Measurements from ENCODE around the gene RANBP3.

Gene RANBP3

DNA sequence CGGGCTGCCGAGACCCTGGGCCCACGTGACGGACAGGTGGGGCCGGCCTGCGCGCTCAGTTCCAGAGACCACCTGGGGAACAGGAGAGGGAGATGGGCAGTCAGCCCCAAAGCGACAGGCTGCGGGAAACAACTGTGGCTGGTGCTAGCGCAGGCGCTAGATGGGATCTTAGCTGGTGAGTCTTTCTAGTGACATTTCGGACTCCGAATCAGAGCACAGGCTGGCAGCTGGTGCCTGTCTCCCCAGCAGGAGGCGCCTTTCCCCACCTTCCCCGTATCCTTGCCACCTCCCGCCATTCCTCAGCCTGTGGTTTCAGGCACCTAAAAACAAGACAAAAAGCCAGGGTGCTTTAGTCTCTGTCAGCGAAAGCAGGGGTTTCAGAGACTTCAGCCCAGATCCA lies 19.4 kb upstream of the RANBP3 start:
- no peak for TF ChIP-seq TEAD4 (IDR thresholded peaks at IDR 0.05)
- 0 out of 2 replicates have a peak, but pooled peaks have one; percentile 26 for TF ChIP-seq RAD21 (IDR thresholded peaks at IDR 0.05; ENCODE audit: low read depth)

DNA sequence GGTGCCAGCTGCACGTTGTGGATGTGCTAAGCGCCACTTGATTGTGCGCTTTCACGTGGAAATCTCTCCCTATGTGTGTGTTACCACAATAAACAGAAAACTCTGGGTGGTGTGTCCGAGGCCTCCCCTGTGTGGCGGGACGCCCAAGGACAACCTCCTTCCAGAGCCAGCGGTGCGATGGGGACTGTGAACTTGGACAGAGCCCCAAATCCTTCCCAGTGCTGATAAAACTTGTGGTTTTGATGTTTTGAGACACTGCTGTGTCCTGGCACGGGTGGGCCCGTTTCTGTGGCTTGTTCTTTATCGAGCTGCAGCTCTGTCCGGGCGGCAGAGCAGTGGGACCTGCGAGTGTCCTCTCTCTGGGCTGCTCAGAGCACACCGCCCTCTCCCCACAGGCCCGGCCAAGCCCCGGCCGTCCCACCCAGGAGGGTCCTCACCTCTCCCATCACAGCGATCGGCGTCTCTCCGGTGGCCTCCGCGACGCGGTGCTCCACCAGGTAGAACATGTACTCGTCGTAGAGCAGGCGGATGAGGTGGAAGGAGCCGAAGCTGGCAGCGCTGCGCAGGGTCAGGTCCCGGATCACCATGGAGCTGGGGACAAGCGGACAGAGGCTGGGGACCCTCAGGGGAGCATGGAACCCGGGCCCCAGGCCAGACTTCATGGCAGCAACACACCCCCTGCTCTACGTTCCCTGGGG lies 18.8 kb upstream of the RANBP3 start:
- TF ChIP-seq EGR1 (IDR thresholded peaks at IDR 0.05): no peak
- TF ChIP-seq, protein P1, sequence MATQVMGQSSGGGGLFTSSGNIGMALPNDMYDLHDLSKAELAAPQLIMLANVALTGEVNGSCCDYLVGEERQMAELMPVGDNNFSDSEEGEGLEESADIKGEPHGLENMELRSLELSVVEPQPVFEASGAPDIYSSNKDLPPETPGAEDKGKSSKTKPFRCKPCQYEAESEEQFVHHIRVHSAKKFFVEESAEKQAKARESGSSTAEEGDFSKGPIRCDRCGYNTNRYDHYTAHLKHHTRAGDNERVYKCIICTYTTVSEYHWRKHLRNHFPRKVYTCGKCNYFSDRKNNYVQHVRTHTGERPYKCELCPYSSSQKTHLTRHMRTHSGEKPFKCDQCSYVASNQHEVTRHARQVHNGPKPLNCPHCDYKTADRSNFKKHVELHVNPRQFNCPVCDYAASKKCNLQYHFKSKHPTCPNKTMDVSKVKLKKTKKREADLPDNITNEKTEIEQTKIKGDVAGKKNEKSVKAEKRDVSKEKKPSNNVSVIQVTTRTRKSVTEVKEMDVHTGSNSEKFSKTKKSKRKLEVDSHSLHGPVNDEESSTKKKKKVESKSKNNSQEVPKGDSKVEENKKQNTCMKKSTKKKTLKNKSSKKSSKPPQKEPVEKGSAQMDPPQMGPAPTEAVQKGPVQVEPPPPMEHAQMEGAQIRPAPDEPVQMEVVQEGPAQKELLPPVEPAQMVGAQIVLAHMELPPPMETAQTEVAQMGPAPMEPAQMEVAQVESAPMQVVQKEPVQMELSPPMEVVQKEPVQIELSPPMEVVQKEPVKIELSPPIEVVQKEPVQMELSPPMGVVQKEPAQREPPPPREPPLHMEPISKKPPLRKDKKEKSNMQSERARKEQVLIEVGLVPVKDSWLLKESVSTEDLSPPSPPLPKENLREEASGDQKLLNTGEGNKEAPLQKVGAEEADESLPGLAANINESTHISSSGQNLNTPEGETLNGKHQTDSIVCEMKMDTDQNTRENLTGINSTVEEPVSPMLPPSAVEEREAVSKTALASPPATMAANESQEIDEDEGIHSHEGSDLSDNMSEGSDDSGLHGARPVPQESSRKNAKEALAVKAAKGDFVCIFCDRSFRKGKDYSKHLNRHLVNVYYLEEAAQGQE (IDR thresholded peaks at IDR 0.05; ENCODE audit: low read depth): no peak
- TF ChIP-seq RAD21 (IDR thresholded peaks at IDR 0.05; ENCODE audit: low read depth): no peak
- TF ChIP-seq CREB1 (IDR thresholded peaks at IDR 0.05; ENCODE audit: low read depth): no peak
- TF ChIP-seq EP300 (IDR thresholded peaks at IDR 0.05; ENCODE audit: borderline replicate concordance): no peak
- no peak for TF ChIP-seq TCF12 (IDR thresholded peaks at IDR 0.05; ENCODE audit: low read depth)
- no peak for TF ChIP-seq TEAD4 (IDR thresholded peaks at IDR 0.05)
- no peak for TF ChIP-seq TAF1 (IDR thresholded peaks at IDR 0.05; ENCODE audit: low read depth)
- TF ChIP-seq ZBTB7A (IDR thresholded peaks at IDR 0.05; ENCODE audit: low read depth): no peak
- TF ChIP-seq, protein P2, sequence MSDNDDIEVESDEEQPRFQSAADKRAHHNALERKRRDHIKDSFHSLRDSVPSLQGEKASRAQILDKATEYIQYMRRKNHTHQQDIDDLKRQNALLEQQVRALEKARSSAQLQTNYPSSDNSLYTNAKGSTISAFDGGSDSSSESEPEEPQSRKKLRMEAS (IDR thresholded peaks at IDR 0.05): no peak
- TF ChIP-seq, protein P3, sequence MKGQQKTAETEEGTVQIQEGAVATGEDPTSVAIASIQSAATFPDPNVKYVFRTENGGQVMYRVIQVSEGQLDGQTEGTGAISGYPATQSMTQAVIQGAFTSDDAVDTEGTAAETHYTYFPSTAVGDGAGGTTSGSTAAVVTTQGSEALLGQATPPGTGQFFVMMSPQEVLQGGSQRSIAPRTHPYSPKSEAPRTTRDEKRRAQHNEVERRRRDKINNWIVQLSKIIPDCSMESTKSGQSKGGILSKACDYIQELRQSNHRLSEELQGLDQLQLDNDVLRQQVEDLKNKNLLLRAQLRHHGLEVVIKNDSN (IDR thresholded peaks at IDR 0.05): no peak
- no peak for TF ChIP-seq YY1 (IDR thresholded peaks at IDR 0.05; ENCODE audit: low read depth)
- no peak for TF ChIP-seq FOXM1 (IDR thresholded peaks at IDR 0.05; ENCODE audit: borderline replicate concordance, low read depth)
- TF ChIP-seq CEBPB (IDR thresholded peaks at IDR 0.05): no peak
- TF ChIP-seq NFIC (IDR thresholded peaks at IDR 0.05): no peak

DNA sequence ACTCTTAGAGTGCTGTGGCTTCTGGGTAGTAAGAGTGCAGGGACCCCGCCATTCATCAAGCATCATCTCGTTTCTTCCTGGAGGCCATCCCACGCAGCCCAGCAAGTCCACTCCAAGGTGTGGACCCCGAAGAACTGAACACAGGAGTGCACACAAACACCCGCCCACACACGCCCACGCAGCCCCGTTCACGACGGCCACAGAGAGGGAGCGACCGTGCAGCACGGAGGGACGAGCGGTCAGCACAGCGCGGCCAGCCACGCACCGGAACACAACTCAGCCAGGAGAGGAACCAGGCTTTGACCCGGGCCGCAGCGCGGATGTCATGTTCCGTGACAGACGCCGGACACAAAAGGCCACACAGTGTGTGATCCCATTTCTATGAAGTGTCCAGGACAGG lies 18.2 kb upstream of the RANBP3 start:
- TF ChIP-seq EGR1 (IDR thresholded peaks at IDR 0.05) (0 out of 2 replicates have a peak, but pooled peaks have one; percentile 24), CREB1 (IDR thresholded peaks at IDR 0.05; ENCODE audit: low read depth) (no peak)
- TF ChIP-seq, protein P1 (IDR thresholded peaks at IDR 0.05; ENCODE audit: low read depth): no peak

DNA sequence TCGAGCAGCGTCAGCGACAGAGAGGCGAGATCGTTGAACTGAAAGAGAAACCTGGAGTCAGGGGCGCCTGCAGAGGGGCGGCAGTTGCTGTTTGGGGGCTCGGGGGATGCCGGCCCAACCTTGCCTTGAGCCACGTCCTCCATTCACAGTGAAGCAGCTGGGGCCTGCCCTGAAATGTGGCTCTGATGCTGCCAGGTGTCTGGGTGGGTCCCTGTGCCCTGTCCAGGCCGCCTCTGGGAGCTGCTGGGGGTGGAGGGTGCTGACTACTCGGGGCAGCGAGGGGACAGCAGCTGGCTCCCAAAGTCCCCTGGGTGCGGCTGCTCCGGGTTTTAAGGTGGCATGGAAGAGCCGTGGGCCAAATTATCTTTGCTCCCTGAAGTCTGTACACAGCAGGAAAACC lies 17.7 kb upstream of the RANBP3 start:
- TF ChIP-seq TEAD4 (IDR thresholded peaks at IDR 0.05) (no peak), YY1 (IDR thresholded peaks at IDR 0.05; ENCODE audit: low read depth) (no peak), CREB1 (IDR thresholded peaks at IDR 0.05; ENCODE audit: low read depth) (no peak), EGR1 (IDR thresholded peaks at IDR 0.05) (no peak), NFIC (IDR thresholded peaks at IDR 0.05) (no peak), TAF1 (IDR thresholded peaks at IDR 0.05; ENCODE audit: low read depth) (no peak), RAD21 (IDR thresholded peaks at IDR 0.05; ENCODE audit: low read depth) (no peak), TCF12 (IDR thresholded peaks at IDR 0.05; ENCODE audit: low read depth) (no peak), EP300 (IDR thresholded peaks at IDR 0.05; ENCODE audit: borderline replicate concordance) (no peak), FOXM1 (IDR thresholded peaks at IDR 0.05; ENCODE audit: borderline replicate concordance, low read depth) (no peak)
- TF ChIP-seq, protein P2 (IDR thresholded peaks at IDR 0.05): no peak
- TF ChIP-seq, protein P1 (IDR thresholded peaks at IDR 0.05; ENCODE audit: low read depth): no peak

GRCh38 chr19:5994405-5995165 lies 16.6 kb upstream of the RANBP3 start:
- no peak for TF ChIP-seq CREB1 (IDR thresholded peaks at IDR 0.05; ENCODE audit: low read depth)
- no peak for TF ChIP-seq CEBPB (IDR thresholded peaks at IDR 0.05)
- no peak for TF ChIP-seq NFIC (IDR thresholded peaks at IDR 0.05)
- TF ChIP-seq, protein P3 (IDR thresholded peaks at IDR 0.05): no peak
- TF ChIP-seq, protein P1 (IDR thresholded peaks at IDR 0.05; ENCODE audit: low read depth): no peak
- TF ChIP-seq, protein P2 (IDR thresholded peaks at IDR 0.05): no peak
- no peak for TF ChIP-seq TCF12 (IDR thresholded peaks at IDR 0.05; ENCODE audit: low read depth)
- TF ChIP-seq ZBTB7A (IDR thresholded peaks at IDR 0.05; ENCODE audit: low read depth): no peak
- TF ChIP-seq TEAD4 (IDR thresholded peaks at IDR 0.05): no peak
- TF ChIP-seq YY1 (IDR thresholded peaks at IDR 0.05; ENCODE audit: low read depth): no peak
- no peak for TF ChIP-seq TAF1 (IDR thresholded peaks at IDR 0.05; ENCODE audit: low read depth)
- TF ChIP-seq FOXM1 (IDR thresholded peaks at IDR 0.05; ENCODE audit: borderline replicate concordance, low read depth): no peak
